ENCODE results near the gene TNFAIP8.
"Not testable (repeated sequence)": the region's sequence is repeated elsewhere in the genome, so short reads cannot be mapped to it uniquely, and the experiment has no call there.

TNFAIP8 gene

DNA sequence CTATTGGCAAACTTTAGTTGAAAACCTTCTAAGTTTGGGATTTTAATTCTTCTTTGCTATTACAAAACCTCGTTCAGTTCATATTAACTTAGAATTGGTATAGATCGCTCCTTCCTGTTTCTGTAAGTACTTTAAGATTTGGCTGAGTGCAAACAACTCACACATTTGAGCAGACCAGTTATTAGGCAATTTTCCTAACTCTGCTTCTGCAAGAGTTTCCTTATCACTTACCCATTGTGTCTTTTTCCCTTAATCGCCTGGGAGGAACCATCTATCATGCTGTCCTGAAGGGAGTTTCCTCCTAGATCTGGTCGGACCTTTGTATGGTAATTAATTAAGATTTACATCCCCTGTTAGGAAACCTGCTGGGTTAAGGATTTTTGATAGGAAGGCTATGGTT lies 71.8 kb downstream of the TNFAIP8 start:
- not testable (repeated sequence) for H3K27me3 ChIP-seq (ENCODE audit: control insufficient read depth, insufficient read depth, low read length); H3K4me3 ChIP-seq (ENCODE audit: low read length); H3K9me3 ChIP-seq (ENCODE audit: control insufficient read depth, low read length); H3K9ac ChIP-seq (ENCODE audit: low read length); H3K36me3 ChIP-seq (ENCODE audit: control insufficient read depth, insufficient read depth, low read length)
- H3K4me1 ChIP-seq (ENCODE audit: control insufficient read depth, insufficient read depth, low read length): peaks cover 13% of the 10 kb centered on the region

DNA sequence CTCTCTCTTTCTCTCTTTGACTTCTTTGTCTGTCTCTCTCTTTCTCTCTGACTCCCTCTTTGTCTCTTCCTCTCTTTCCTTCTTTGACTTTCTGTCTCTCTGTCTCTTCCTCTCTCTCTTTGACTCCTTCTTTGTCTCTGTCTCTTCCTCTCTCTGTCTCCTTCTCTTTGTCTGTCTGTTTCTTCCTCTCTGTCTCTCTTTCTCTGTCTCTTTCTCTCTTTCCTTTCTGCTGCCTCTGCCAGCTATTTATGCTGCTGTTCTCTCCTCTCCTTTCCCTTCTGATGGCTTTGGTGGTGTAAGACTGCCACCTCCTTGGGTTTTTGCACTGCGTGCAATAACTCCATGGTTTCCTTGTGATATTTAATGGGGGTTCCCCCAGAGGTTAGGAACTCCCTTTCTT lies 72.3 kb downstream of the TNFAIP8 start:
- H3K4me1 ChIP-seq (ENCODE audit: control insufficient read depth, insufficient read depth, low read length): peaks cover 13% of the 10 kb centered on the region
- not testable (repeated sequence) for H3K27me3 ChIP-seq (ENCODE audit: control insufficient read depth, insufficient read depth, low read length); H3K4me3 ChIP-seq (ENCODE audit: low read length); H3K36me3 ChIP-seq (ENCODE audit: control insufficient read depth, insufficient read depth, low read length); H3K9ac ChIP-seq (ENCODE audit: low read length); H3K9me3 ChIP-seq (ENCODE audit: control insufficient read depth, low read length)

DNA sequence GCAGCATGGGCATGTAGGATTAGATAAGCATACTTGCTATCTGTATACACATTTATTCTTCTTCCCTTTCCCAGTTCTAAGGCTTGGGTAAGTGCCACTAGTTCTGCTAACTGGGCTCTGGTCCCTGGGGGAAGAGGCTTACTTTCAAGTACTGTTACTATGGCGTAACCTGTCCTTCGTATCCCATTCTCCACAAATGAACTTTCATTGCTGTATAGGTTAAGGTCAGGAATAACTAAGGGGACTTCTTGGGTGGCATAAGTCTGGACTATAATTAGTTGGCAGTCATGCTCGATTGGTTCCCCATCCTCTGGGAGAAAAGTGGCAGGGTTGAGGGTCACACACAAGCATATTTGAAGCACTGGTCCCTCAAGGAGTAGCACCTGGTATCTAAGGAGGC lies 72.8 kb downstream of the TNFAIP8 start:
- H3K36me3 ChIP-seq (ENCODE audit: control insufficient read depth, insufficient read depth, low read length); H3K9ac ChIP-seq (ENCODE audit: low read length); H3K27me3 ChIP-seq (ENCODE audit: control insufficient read depth, insufficient read depth, low read length); H3K4me3 ChIP-seq (ENCODE audit: low read length); H3K9me3 ChIP-seq (ENCODE audit: control insufficient read depth, low read length): not testable (repeated sequence)
- H3K4me1 ChIP-seq (ENCODE audit: control insufficient read depth, insufficient read depth, low read length): peaks cover 13% of the 10 kb centered on the region

DNA sequence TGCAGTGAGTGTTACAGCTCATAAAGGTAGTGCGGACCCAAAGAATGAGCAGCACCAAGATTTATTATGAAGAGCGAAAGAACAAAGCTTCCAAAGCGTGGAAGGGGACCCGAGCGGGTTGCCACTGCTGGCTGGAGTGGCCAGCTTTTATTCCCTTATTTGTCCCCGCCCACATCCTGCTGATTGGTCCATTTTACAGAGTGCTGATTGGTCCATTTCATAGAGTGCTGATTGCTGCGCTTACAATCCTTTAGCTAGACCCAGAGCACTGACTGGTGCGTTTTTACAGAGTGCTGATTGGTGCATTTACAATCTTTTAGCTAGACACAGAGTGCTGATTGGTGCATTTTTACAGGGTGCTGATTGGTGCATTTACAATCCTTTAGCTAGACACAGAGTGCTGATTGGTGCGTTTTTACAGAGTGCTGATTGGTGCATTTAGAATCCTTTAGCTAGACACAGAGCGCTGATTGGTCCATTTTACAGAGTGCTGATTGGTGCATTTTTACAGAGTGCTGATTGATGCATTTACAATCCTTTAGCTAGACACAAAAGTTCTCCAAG lies 76.9 kb downstream of the TNFAIP8 start:
- H3K9ac ChIP-seq (ENCODE audit: low read length); H3K27me3 ChIP-seq (ENCODE audit: control insufficient read depth, insufficient read depth, low read length); H3K36me3 ChIP-seq (ENCODE audit: control insufficient read depth, insufficient read depth, low read length); H3K9me3 ChIP-seq (ENCODE audit: control insufficient read depth, low read length); H3K4me3 ChIP-seq (ENCODE audit: low read length): not testable (repeated sequence)
- peaks cover 17% of the 10 kb centered on the region for H3K4me1 ChIP-seq (ENCODE audit: control insufficient read depth, insufficient read depth, low read length)

DNA sequence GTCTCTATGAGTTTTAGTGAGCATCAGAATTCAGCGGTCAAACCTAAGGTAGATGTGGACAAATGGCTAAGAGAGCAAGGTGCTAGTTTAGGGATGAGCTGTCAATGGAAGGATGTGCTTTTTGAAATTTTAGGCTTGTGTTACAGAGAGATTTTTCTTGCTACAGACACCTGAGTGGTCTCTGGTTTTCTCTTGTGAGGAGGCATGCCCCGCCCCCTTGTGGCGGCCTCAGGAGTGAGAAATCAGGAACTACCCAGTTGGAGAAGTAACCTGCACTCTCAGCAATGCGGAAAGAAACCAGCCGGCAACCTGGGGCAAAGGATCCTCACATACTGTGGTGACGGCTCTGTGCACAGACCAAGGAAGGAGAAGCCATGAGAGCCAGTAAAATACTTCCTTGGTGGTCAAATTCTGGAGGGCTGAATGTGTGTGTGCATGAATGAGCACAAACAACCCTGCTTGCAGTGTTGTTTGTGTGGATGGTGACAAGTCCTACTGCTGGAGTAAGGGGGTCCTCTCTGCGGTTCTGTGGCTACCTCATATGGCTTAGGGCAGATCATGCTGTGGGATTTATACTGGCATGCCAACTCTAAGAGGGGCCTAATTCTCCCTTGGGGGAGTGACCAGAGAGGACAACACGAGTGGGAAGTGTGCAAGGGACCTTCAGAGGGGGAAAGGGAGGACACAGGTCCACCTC lies 79.8 kb downstream of the TNFAIP8 start:
- Histone ChIP-seq H3K9ac (ENCODE audit: low read length) (peak overlapping the region; percentile 23), H3K36me3 (ENCODE audit: control insufficient read depth, insufficient read depth, low read length) (no peaks in the 10 kb centered on the region), H3K4me1 (ENCODE audit: control insufficient read depth, insufficient read depth, low read length) (peaks cover 9% of the 10 kb centered on the region), H3K9me3 (ENCODE audit: control insufficient read depth, low read length) (no peaks in the 10 kb centered on the region), H3K27me3 (ENCODE audit: control insufficient read depth, insufficient read depth, low read length) (no peaks in the 10 kb centered on the region), H3K4me3 (ENCODE audit: low read length) (no peak overlapping the region)

DNA sequence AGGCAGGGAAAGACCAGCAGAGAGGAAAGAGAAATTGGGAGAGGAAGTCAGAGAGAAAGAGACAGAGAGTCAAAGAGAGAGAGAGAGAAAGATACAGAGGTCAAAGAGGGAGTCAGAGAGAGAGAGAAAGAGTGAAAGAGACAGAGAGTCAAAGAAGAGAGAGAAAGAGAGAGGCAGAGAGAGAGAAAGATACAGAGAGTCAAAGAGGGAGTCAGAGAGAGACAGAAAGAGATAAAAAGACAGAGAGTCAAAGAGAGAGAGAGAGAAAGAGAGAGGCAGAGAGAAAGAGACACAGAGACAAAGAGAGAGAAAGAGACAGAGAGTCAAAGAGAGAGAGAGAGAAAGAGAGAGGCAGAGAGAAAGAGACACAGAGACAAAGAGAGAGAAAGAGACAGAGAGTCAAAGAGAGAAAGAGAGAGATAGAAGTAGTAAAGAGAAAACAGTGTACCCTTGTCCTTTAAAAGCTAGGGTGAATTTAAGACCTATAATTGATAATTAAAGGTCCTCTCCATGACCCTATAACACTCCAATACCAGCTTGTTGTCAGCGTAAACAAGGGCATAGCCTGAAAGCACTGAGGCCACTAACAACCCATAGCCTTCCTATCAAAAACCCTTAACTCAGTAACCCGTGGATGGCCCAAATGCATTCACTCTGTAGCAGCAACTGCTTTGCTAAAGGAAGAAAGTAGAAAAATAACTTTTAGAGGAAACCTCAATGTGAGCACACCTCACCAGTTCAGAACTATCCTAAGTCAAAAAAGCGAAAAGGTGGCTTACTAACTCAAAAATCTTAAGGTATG lies 82.2 kb downstream of the TNFAIP8 start:
- H3K4me1 ChIP-seq (ENCODE audit: control insufficient read depth, insufficient read depth, low read length); H3K27me3 ChIP-seq (ENCODE audit: control insufficient read depth, insufficient read depth, low read length); H3K9ac ChIP-seq (ENCODE audit: low read length); H3K4me3 ChIP-seq (ENCODE audit: low read length); H3K9me3 ChIP-seq (ENCODE audit: control insufficient read depth, low read length); H3K36me3 ChIP-seq (ENCODE audit: control insufficient read depth, insufficient read depth, low read length): not testable (repeated sequence)

DNA sequence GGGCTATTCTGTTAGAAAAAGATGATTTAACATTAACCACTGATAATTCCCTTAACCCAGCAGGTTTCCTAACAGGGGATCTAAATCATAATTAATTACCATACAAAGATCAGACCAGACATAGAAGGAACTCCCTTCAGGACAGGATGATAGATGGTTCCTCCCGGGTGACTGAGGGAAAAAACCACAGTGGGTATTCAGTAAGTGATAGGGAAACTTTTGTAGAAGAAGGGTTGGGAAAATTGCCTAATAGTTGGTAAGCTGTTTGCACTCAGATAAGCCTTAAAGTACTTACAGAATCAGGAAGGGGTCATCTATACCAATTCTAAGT lies 82.7 kb downstream of the TNFAIP8 start:
- H3K27me3 ChIP-seq (ENCODE audit: control insufficient read depth, insufficient read depth, low read length); H3K4me3 ChIP-seq (ENCODE audit: low read length); H3K9ac ChIP-seq (ENCODE audit: low read length); H3K36me3 ChIP-seq (ENCODE audit: control insufficient read depth, insufficient read depth, low read length); H3K4me1 ChIP-seq (ENCODE audit: control insufficient read depth, insufficient read depth, low read length); H3K9me3 ChIP-seq (ENCODE audit: control insufficient read depth, low read length): not testable (repeated sequence)

DNA sequence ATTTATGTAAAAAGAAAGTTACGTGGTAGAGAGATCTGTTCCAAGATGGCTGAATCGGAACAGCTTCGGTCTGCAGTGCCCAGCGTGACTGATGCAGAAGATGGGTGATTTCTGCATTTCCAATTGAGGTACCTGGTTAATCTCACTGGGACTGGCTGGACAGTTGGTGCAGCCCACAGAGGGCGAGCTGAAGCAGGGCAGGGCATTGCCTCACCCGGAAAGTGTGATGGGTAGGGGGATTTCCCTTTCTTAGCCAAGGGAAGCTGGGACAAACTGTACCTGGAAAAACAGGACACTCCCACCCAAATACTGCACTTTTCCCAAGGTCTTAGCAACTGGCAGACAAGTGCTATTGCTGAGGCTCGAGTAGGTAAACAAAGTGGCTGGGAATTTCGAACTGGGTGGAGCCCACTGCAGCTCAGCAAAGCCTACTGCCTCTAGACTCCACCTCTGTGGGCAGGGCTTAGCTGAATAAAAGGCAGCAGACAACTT lies 83.4 kb downstream of the TNFAIP8 start:
- H3K9me3 ChIP-seq (ENCODE audit: control insufficient read depth, low read length): no peaks in the 10 kb centered on the region
- peak overlapping the region; percentile 45 for H3K9ac ChIP-seq (ENCODE audit: low read length)
- no peak overlapping the region for H3K4me3 ChIP-seq (ENCODE audit: low read length)
- peaks cover 9% of the 10 kb centered on the region for H3K4me1 ChIP-seq (ENCODE audit: control insufficient read depth, insufficient read depth, low read length)
- no peaks in the 10 kb centered on the region for H3K27me3 ChIP-seq (ENCODE audit: control insufficient read depth, insufficient read depth, low read length)
- no peaks in the 10 kb centered on the region for H3K36me3 ChIP-seq (ENCODE audit: control insufficient read depth, insufficient read depth, low read length)

DNA sequence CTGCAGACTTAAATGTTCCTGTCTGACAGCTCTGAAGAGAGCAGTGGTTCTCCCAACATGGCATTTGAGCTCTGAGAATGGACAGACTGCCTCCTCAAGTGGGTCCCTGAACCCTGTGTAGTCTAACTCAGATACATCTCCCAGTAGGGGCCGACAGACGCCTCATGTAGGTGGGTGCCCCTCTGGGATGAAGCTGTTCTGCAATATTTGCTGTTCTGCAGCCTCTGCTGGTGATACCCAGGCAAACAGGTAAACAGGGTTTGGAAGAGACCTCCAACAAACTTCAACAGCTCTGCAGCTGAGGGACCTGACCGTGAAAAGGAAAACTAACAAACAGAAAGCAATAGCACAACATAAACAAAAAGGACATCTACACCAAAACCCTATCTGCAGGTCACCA lies 83.8 kb downstream of the TNFAIP8 start:
- H3K36me3 ChIP-seq (ENCODE audit: control insufficient read depth, insufficient read depth, low read length); H3K4me3 ChIP-seq (ENCODE audit: low read length); H3K9ac ChIP-seq (ENCODE audit: low read length); H3K27me3 ChIP-seq (ENCODE audit: control insufficient read depth, insufficient read depth, low read length); H3K9me3 ChIP-seq (ENCODE audit: control insufficient read depth, low read length); H3K4me1 ChIP-seq (ENCODE audit: control insufficient read depth, insufficient read depth, low read length): not testable (repeated sequence)

DNA sequence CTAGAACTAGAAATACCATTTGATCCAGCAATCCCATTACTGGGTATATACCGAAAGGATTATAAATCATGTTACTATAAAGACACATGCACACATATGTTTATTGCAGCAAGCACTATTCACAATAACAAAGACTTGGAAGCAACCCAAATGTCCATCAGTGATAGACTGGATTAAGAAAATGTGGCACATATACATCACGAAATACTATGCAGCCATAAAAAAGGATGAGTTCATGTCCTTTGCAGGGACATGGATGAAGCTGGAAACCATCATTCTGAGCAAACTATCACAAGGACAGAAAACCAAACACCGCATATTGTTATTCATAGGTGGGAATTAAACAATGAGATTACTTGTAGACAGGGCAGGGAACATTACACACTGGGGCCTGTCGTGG lies 88.8 kb downstream of the TNFAIP8 start:
- H3K9ac ChIP-seq (ENCODE audit: low read length); H3K4me1 ChIP-seq (ENCODE audit: control insufficient read depth, insufficient read depth, low read length); H3K9me3 ChIP-seq (ENCODE audit: control insufficient read depth, low read length); H3K27me3 ChIP-seq (ENCODE audit: control insufficient read depth, insufficient read depth, low read length); H3K4me3 ChIP-seq (ENCODE audit: low read length); H3K36me3 ChIP-seq (ENCODE audit: control insufficient read depth, insufficient read depth, low read length): not testable (repeated sequence)

DNA sequence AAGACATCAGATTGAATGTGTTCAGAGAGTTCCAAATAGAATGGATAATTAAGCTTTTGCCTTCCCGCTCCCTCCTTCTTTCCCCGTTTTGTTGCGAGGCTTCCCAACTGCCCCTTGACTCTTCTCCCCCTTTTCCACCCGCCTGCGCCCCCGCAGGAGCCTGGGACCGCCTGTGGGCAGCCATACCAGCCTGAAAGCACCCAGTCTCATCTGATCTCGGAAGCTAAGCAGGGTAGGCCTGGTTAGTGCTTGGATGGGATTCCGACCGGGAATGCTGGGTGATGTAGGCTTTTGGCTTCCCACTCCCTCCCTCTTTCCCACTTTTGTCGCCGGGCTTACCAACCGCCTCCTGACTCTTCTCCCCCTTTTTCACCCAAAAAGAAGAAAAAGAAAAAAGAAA lies 89.7 kb downstream of the TNFAIP8 start:
- Histone ChIP-seq H3K27me3 (ENCODE audit: control insufficient read depth, insufficient read depth, low read length) (no peaks in the 10 kb centered on the region), H3K36me3 (ENCODE audit: control insufficient read depth, insufficient read depth, low read length) (no peaks in the 10 kb centered on the region), H3K4me3 (ENCODE audit: low read length) (no peak overlapping the region), H3K9me3 (ENCODE audit: control insufficient read depth, low read length) (no peaks in the 10 kb centered on the region), H3K9ac (ENCODE audit: low read length) (no peak overlapping the region), H3K4me1 (ENCODE audit: control insufficient read depth, insufficient read depth, low read length) (no peaks in the 10 kb centered on the region)

Data from mucosa of stomach (tissue), 1 donor.